GM23338 (cell line): Measurements from ENCODE around the gene CYP2W1. TPM values are rescaled to one million over a fixed set of nuclear protein-coding genes. Genes with fewer than 3 reads are reported as not detected.

Experiments used
- ATAC-seq: fragments of 200-7000 bp; cut with Tn5 transposase; 3 replicates; pipeline ENCODE4 v1.9.1; 2020
- DNase-seq: peaks from one replicate; pipeline ENCODE4 v3.0.0-alpha.2; 2015; ENCODE audit warnings: low spot score
- H2AFZ ChIP-seq: fragments of 200-600 bp; sonication (generic); 2 replicates; pipeline ENCODE4 v1.8.0; 2016; ENCODE audit warnings: antibody characterized with exemption, mild to moderate bottlenecking, moderate library complexity
- H3F3A ChIP-seq: fragments of 200-600 bp; sonication (generic); replicated peaks from 2 replicates; pipeline ENCODE4 v1.8.0; 2017; ENCODE audit warnings: antibody characterized with exemption, mixed run types, low read depth
- H3K27ac ChIP-seq: fragments of 200-600 bp; sonication (generic); 2 replicates; pipeline ENCODE4 v1.6.1; 2016; ENCODE audit warnings: low read depth
- H3K27me3 ChIP-seq: fragments of 200-600 bp; sonication (generic); 2 replicates; pipeline ENCODE4 v1.8.0; 2016; ENCODE audit warnings: mild to moderate bottlenecking, mixed run types, moderate library complexity; ENCODE audit not compliant: insufficient read depth
- H3K36me3 ChIP-seq: fragments of 200-600 bp; sonication (generic); 2 replicates; pipeline ENCODE4 v1.8.0; 2016; ENCODE audit warnings: mild to moderate bottlenecking; ENCODE audit not compliant: insufficient read depth
- H3K4me1 ChIP-seq: fragments of 200-600 bp; sonication (generic); 2 replicates; pipeline ENCODE4 v1.8.0; 2016; ENCODE audit warnings: mild to moderate bottlenecking, moderate library complexity; ENCODE audit not compliant: insufficient read depth
- H3K4me2 ChIP-seq: fragments of 200-600 bp; sonication (generic); 2 replicates; pipeline ENCODE4 v1.7.1; 2017; ENCODE audit warnings: mixed run types
- H3K4me3 ChIP-seq: fragments of 200-600 bp; sonication (generic); 2 replicates; pipeline ENCODE4 v1.6.1; 2016; ENCODE audit warnings: mixed run types
- H3K79me2 ChIP-seq: fragments of 200-600 bp; sonication (generic); replicated peaks from 2 replicates; pipeline ENCODE4 v1.8.0; 2017; ENCODE audit warnings: mild to moderate bottlenecking; ENCODE audit not compliant: insufficient read depth
- H3K9me2 ChIP-seq: fragments of 200-600 bp; sonication (generic); 2 replicates; pipeline ENCODE4 v1.8.0; 2017; ENCODE audit not compliant: insufficient read depth
- H4K20me1 ChIP-seq: fragments of 200-600 bp; sonication (generic); replicated peaks from 2 replicates; pipeline ENCODE4 v1.8.0; 2017; ENCODE audit warnings: mild to moderate bottlenecking; ENCODE audit not compliant: insufficient read depth
- H3K27ac Mint-ChIP-seq: 2 replicates; pipeline ENCODE4 v1.8.0; 2020; ENCODE audit warnings: inconsistent platforms, mild to moderate bottlenecking, moderate library complexity, mixed read lengths
- H3K27me3 Mint-ChIP-seq: 3 replicates; pipeline ENCODE4 v1.8.0; 2022; ENCODE audit warnings: low read depth, mild to moderate bottlenecking, moderate library complexity, mixed read lengths, inconsistent platforms; ENCODE audit not compliant: insufficient read depth, poor library complexity
- H3K36me3 Mint-ChIP-seq: 3 replicates; pipeline ENCODE4 v1.8.0; 2021; ENCODE audit warnings: low read depth, mild to moderate bottlenecking, inconsistent platforms, moderate library complexity, mixed read lengths
- H3K4me1 Mint-ChIP-seq: 3 replicates; pipeline ENCODE4 v1.8.0; 2020; ENCODE audit warnings: mild to moderate bottlenecking, inconsistent platforms, mixed read lengths
- H3K4me3 Mint-ChIP-seq: 3 replicates; pipeline ENCODE4 v1.8.0; 2021; ENCODE audit warnings: moderate library complexity, mild to moderate bottlenecking, inconsistent platforms, mixed read lengths
- H3K9me3 Mint-ChIP-seq: 3 replicates; pipeline ENCODE4 v1.8.0; 2020; ENCODE audit warnings: moderate library complexity, mild to moderate bottlenecking, inconsistent platforms, mixed read lengths
- CREB1 ChIP-seq: fragments of 250-450 bp; sonication (Bioruptor Pico); IDR thresholded peaks from 2 replicates; pipeline ENCODE4 v1.5.0; 2020; ENCODE audit warnings: low read depth, mild to moderate bottlenecking, moderate library complexity
- CTCF ChIP-seq, 2 experiments: fragments of 200-600 bp in 1 of 2; sonication (generic) in 1 of 2; conservative IDR thresholded peaks; 2 replicates each; pipeline versions ENCODE4 v1.5.1 to v1.6.1; 2016 to 2017; ENCODE audit warnings: antibody characterized with exemption in 2 of 2, low read depth in 2 of 2, mild to moderate bottlenecking in 2 of 2, moderate library complexity in 1 of 2
- ETS1 ChIP-seq: IDR thresholded peaks from 2 replicates; pipeline ENCODE4 v1.6.1; 2016; ENCODE audit warnings: antibody characterized with exemption
- EZH2 ChIP-seq: fragments of 200-600 bp; sonication (generic); IDR thresholded peaks from one replicate; pipeline ENCODE4 v1.8.0; 2017; ENCODE audit warnings: antibody characterized with exemption, mild to moderate bottlenecking, low read depth; ENCODE audit not compliant: unreplicated experiment
- NANOG ChIP-seq: IDR thresholded peaks from 2 replicates; pipeline ENCODE4 v1.6.1; 2016; ENCODE audit warnings: antibody characterized with exemption, borderline replicate concordance
- STAT1 ChIP-seq: IDR thresholded peaks from one replicate; pipeline ENCODE4 v1.6.1; 2016; ENCODE audit warnings: antibody characterized with exemption; ENCODE audit not compliant: unreplicated experiment
- ZNF114 ChIP-seq: fragments of 250-450 bp; sonication (Bioruptor Pico); IDR thresholded peaks from 2 replicates; pipeline ENCODE4 v1.5.0; 2020; ENCODE audit warnings: mild to moderate bottlenecking, moderate library complexity
- polyA plus RNA-seq: library from polyadenylated mRNA; unstranded; fragments of >200 nt; fragmentation: Nextera tagmentation; extraction: Ambion mirVana; gene quantifications from 2 replicates; pipeline ENCODE4 v1.2.1, GENCODE V29; 2016
- total RNA-seq: library from RNA; depleted of rRNA; stranded (reverse); fragments of >200 nt; shearing (Covaris generic); gene quantifications from 2 replicates; pipeline ENCODE4 v1.2.3, GENCODE V29; 2014
- TF ChIP-seq, protein P1 (sequence below): IDR thresholded peaks from one replicate; pipeline ENCODE4 v1.6.1; 2018; ENCODE audit warnings: antibody characterized with exemption; ENCODE audit not compliant: unreplicated experiment

Gene CYP2W1
- total and polyA plus RNA-seq, 2 experiments from 2014 or later = not detected

DNA sequence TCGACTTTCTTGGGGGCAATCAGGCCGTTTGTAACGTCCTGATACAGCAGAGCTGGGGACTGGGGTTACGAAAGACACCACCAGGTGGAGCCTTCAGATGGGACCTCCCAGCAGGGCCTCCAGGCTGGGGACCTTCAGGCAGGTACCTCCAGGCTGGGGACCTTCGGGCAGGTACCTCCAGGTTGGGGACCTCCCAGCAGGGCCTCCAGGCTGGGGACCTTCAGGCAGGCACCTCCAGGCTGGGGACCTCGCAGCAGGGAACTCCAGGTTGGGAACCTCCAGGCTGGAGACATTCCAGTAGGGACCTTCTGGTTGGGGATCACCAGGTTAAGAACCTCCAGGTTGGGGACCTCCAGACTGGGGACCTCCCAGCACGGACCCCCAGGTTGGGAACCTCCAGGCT, 37.9 kb downstream of the CYP2W1 start:
- Mint-ChIP-seq H3K9me3 (no peaks in the 10 kb centered on the region; the same call in 2 of the 3 replicates), H3K4me1 (no peaks in the 10 kb centered on the region; the same call in 2 of the 3 replicates), H3K4me3 (no peak overlapping the region), H3K27ac (no peak overlapping the region), H3K36me3 (peaks cover 8% of the 10 kb centered on the region; the same call in 2 of the 3 replicates), H3K27me3 (peaks cover 4% of the 10 kb centered on the region)
- TF ChIP-seq, protein P1, sequence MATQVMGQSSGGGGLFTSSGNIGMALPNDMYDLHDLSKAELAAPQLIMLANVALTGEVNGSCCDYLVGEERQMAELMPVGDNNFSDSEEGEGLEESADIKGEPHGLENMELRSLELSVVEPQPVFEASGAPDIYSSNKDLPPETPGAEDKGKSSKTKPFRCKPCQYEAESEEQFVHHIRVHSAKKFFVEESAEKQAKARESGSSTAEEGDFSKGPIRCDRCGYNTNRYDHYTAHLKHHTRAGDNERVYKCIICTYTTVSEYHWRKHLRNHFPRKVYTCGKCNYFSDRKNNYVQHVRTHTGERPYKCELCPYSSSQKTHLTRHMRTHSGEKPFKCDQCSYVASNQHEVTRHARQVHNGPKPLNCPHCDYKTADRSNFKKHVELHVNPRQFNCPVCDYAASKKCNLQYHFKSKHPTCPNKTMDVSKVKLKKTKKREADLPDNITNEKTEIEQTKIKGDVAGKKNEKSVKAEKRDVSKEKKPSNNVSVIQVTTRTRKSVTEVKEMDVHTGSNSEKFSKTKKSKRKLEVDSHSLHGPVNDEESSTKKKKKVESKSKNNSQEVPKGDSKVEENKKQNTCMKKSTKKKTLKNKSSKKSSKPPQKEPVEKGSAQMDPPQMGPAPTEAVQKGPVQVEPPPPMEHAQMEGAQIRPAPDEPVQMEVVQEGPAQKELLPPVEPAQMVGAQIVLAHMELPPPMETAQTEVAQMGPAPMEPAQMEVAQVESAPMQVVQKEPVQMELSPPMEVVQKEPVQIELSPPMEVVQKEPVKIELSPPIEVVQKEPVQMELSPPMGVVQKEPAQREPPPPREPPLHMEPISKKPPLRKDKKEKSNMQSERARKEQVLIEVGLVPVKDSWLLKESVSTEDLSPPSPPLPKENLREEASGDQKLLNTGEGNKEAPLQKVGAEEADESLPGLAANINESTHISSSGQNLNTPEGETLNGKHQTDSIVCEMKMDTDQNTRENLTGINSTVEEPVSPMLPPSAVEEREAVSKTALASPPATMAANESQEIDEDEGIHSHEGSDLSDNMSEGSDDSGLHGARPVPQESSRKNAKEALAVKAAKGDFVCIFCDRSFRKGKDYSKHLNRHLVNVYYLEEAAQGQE = no peak
- no peak for TF ChIP-seq CREB1 (CRISPR knock-in tag)
- TF ChIP-seq CTCF (conservative IDR thresholded peaks at IDR 0.05; ENCODE audit: low read depth in 2 of 2) = peak in 1 of 2 experiments; percentile 37; a peak in 2 of 4 replicates
- no peak for TF ChIP-seq ZNF114 (CRISPR knock-in tag)
- Histone ChIP-seq H3K4me3 (no peak overlapping the region), H3K4me1 (no peaks in the 10 kb centered on the region), H2AFZ (no peak overlapping the region), H3K27me3 (no peaks in the 10 kb centered on the region), H3K36me3 (no peaks in the 10 kb centered on the region), H3K4me2 (no peak overlapping the region), H3K27ac (no peak overlapping the region), H3F3A (no peaks in the 10 kb centered on the region), H4K20me1 (no peaks in the 10 kb centered on the region), H3K79me2 (no peaks in the 10 kb centered on the region), H3K9me2 (no peaks in the 10 kb centered on the region)
- DNase-seq (no peak), ATAC-seq (peak; percentile 14; the same call in 2 of the 3 replicates)

DNA sequence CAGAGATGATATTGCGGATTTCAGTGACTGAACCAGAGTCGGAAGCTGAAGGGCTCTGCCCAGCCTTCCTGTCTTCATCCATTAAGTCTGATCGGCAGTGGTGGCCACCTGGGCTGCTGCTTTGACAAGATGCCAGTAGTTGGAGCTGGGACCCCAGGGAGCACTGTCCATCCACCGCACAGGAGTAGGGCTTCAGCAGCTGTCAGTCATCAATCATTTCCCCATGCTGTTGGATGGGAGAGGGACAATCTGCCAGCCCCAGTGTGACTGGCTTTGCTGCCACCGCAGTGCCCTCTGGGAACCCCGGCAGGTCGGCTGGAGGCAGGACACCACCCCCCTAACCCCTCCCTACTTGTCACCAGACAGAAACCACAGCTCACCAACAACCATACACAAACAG, 38.4 kb downstream of the CYP2W1 start:
- H3F3A ChIP-seq = no peaks in the 10 kb centered on the region
- peaks cover 11% of the 10 kb centered on the region for H3K36me3 Mint-ChIP-seq
- TF ChIP-seq CTCF (conservative IDR thresholded peaks at IDR 0.05; ENCODE audit: low read depth in 2 of 2) (no peak), NANOG (no peak), ETS1 (no peak), STAT1 (no peak), EZH2 (no peak)

More for the DNA sequence above, 38.4 kb downstream of the CYP2W1 start:
- H3K27ac ChIP-seq = no peak overlapping the region
- H2AFZ ChIP-seq = no peak overlapping the region
- H3K36me3 ChIP-seq = no peaks in the 10 kb centered on the region
- no peaks in the 10 kb centered on the region for H4K20me1 ChIP-seq
- Mint-ChIP-seq H3K27me3 (peaks cover 5% of the 10 kb centered on the region), H3K9me3 (no peaks in the 10 kb centered on the region; the same call in 2 of the 3 replicates), H3K27ac (no peak overlapping the region), H3K4me1 (no peaks in the 10 kb centered on the region; the same call in 2 of the 3 replicates), H3K4me3 (no peak overlapping the region)
- no peak overlapping the region for H3K4me2 ChIP-seq
- DNase-seq (no peak), ATAC-seq (no peak)
- H3K79me2 ChIP-seq = 0 out of 2 replicates have a peak, but pooled peaks cover 4% of the 10 kb centered on the region
- no peak overlapping the region for H3K4me3 ChIP-seq
- H3K27me3 ChIP-seq = no peaks in the 10 kb centered on the region
- no peaks in the 10 kb centered on the region for H3K4me1 ChIP-seq
- no peaks in the 10 kb centered on the region for H3K9me2 ChIP-seq
